ENCODE data around the gene ARID3A. TPM values are rescaled to one million over a fixed set of nuclear protein-coding genes. Genes with fewer than 3 reads are reported as not detected.

Gene ARID3A
- total RNA-seq, 4 donors from 2014 or later = 2.8 to 11.0 (median 4.9) TPM

- H3K4me3 ChIP-seq = no peak overlapping the region
- H3K9me3 ChIP-seq = no peaks in the 10 kb centered on the region
- H3K27me3 ChIP-seq = no peaks in the 10 kb centered on the region
- TF ChIP-seq POLR2A (IDR thresholded peaks at IDR 0.05) = no peak
- TF ChIP-seq, protein P1, sequence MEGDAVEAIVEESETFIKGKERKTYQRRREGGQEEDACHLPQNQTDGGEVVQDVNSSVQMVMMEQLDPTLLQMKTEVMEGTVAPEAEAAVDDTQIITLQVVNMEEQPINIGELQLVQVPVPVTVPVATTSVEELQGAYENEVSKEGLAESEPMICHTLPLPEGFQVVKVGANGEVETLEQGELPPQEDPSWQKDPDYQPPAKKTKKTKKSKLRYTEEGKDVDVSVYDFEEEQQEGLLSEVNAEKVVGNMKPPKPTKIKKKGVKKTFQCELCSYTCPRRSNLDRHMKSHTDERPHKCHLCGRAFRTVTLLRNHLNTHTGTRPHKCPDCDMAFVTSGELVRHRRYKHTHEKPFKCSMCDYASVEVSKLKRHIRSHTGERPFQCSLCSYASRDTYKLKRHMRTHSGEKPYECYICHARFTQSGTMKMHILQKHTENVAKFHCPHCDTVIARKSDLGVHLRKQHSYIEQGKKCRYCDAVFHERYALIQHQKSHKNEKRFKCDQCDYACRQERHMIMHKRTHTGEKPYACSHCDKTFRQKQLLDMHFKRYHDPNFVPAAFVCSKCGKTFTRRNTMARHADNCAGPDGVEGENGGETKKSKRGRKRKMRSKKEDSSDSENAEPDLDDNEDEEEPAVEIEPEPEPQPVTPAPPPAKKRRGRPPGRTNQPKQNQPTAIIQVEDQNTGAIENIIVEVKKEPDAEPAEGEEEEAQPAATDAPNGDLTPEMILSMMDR (IDR thresholded peaks at IDR 0.05) = no peak
- no peak overlapping the region for H3K27ac ChIP-seq
- H3K36me3 ChIP-seq = no peaks in the 10 kb centered on the region
- H3K4me1 ChIP-seq = peaks cover 4 to 23% (median 8%) of the 10 kb centered on the region in 4 donors
- DNase-seq = no peak
Measured at GRCh38 chr19:980133-980998, 54.5 kb downstream of the ARID3A start.

DNA sequence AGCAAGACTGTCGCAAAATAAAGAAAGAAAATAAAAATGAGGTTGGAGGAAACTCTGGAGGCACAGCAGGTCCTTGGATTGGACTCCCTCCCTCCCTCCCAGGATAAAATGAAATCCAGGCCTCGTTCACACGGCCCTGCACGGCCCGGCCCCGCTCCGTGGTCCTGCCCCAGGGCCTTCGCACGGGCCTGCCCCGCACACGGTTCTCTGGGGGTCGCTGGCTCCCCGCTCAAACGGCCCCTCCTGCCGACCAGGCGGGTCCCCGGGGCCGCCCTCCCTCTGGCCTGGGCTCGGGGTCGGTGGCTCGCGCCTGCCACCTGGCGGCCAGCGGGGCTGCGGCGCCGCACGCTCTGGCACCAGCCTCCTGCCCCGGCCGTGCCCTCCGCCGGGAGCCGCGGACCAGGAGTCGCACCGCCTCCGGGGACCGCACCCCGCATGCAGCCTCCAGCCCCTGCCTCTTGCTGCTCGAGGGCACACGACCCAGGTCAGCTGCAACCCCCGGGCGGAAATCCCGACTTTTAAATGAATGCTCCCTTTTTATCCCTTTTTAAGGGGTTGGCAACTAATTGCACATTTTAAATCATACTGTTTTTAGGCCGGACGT is 56.8 kb downstream of the ARID3A start:
- Histone ChIP-seq H3K27me3 (no peaks in the 10 kb centered on the region), H3K36me3 (peaks cover 0 to 10% (median 0%) of the 10 kb centered on the region in 3 donors), H3K4me1 (peaks cover 4 to 24% (median 8%) of the 10 kb centered on the region in 4 donors), H3K4me3 (peak overlapping the region; percentile 7 to 54 (median 28)), H3K9me3 (no peaks in the 10 kb centered on the region), H3K27ac (peak overlapping the region in 1 of 4 donors; percentile 44)
- DNase-seq = peak; percentile 67 to 88 (median 86)
- TF ChIP-seq, protein P1 (IDR thresholded peaks at IDR 0.05) = peak; percentile 97 to 99 (median 98)
- TF ChIP-seq POLR2A (IDR thresholded peaks at IDR 0.05) = no peak

- peak within 1 kb of the TSS; percentile 95 to 100 (median 97) for H3K4me3 ChIP-seq
- H3K4me1 ChIP-seq = peaks cover 4 to 24% (median 8%) of the 10 kb centered on the region in 4 donors
- no peaks in the 10 kb centered on the region for H3K9me3 ChIP-seq
- H3K36me3 ChIP-seq = peaks cover 0 to 17% (median 0%) of the 10 kb centered on the region in 3 donors
- TF ChIP-seq, protein P1 (IDR thresholded peaks at IDR 0.05) = peak; percentile 13 to 56 (median 36)
- peak; percentile 57 to 65 for TF ChIP-seq POLR2A (IDR thresholded peaks at IDR 0.05)
- H3K27me3 ChIP-seq = no peaks in the 10 kb centered on the region
- DNase-seq = peak; percentile 94 to 97 (median 94)
- peak within 1 kb of the TSS; percentile 78 to 92 (median 88) for H3K27ac ChIP-seq
Measured at GRCh38 chr19:984165-984967, 58.5 kb downstream of the ARID3A start, which contains the start of gene WDR18. WDR18 (plus strand) TSS chr19:984345; CDS start chr19:984354, 9 bp downstream.

GRCh38 chr19:986083-986482 is 60.2 kb downstream of the ARID3A start:
- peaks cover 0 to 28% (median 0%) of the 10 kb centered on the region in 3 donors for H3K36me3 ChIP-seq
- peaks cover 4 to 24% (median 8%) of the 10 kb centered on the region in 4 donors for H3K4me1 ChIP-seq
- H3K9me3 ChIP-seq = no peaks in the 10 kb centered on the region
- no peaks in the 10 kb centered on the region for H3K27me3 ChIP-seq
- no peak overlapping the region for H3K4me3 ChIP-seq
- TF ChIP-seq, protein P1 (IDR thresholded peaks at IDR 0.05) = no peak
- TF ChIP-seq POLR2A (IDR thresholded peaks at IDR 0.05) = no peak
- no peak overlapping the region for H3K27ac ChIP-seq
- no peak for DNase-seq

DNA sequence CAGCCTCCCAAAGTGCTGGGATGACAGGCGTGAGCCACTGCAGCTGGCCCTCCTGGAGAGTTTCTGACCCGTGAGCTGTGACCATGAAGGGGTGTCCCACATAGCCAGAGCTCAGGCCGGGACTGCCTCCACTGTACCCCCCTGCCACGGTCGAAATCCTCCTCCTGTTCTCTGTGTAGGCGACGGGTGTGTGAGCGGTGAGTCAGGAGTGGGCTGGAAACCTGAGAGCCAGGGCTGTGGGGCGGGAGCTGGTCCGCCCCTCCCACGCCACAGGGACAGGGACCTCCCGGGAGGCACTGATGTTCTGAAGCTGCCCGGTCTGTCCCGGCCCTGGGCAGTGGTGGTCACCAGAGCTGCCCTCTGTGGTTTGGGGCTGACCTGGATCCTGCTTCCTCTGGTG is 62.2 kb downstream of the ARID3A start:
- Histone ChIP-seq H3K36me3 (peaks cover 0 to 28% (median 0%) of the 10 kb centered on the region in 3 donors), H3K27ac (no peak overlapping the region), H3K27me3 (no peaks in the 10 kb centered on the region), H3K4me1 (peaks cover 0 to 17% (median 7%) of the 10 kb centered on the region in 4 donors), H3K9me3 (no peaks in the 10 kb centered on the region), H3K4me3 (no peak overlapping the region)
- no peak for TF ChIP-seq POLR2A (IDR thresholded peaks at IDR 0.05)
- TF ChIP-seq, protein P1 (IDR thresholded peaks at IDR 0.05) = no peak
- no peak for DNase-seq

Measured in Peyer's patch (tissue), 4 donors.